A549 (cell line): ENCODE measurements around the gene CTIF.

Source experiments
- CEBPB ChIP-seq, 2 experiments: fragments of >200 bp in 1 of 2; sonication (Bioruptor Twin) in 1 of 2; formaldehyde crosslinking in 1 of 2; IDR thresholded peaks; 2 replicates each; pipeline ENCODE4 v1.6.1; 2012 to 2016
- CHD2 ChIP-seq: fragments of 150-350 bp; IDR thresholded peaks from 2 replicates; pipeline ENCODE4 v1.6.1; 2014; ENCODE audit warnings: low read length; ENCODE audit not compliant: partially characterized antibody
- CTCF ChIP-seq: fragments of >200 bp; sonication (Bioruptor Twin); formaldehyde crosslinking; IDR thresholded peaks from 3 replicates; pipeline ENCODE4 v1.5.1; 2016
- HDAC2 ChIP-seq: fragments of 200-600 bp; sonication (generic); IDR thresholded peaks from 2 replicates; pipeline ENCODE4 v1.6.1; 2016
- RCOR1 ChIP-seq: fragments of 150-350 bp; IDR thresholded peaks from 2 replicates; pipeline ENCODE4 v1.6.1; 2014; ENCODE audit warnings: antibody characterized with exemption, low read length, low read depth
- TF ChIP-seq, protein P1 (sequence below): fragments of 200-600 bp; sonication (generic); IDR thresholded peaks from 2 replicates; pipeline ENCODE4 v1.6.1; 2016; ENCODE audit warnings: antibody characterized with exemption, mild to moderate bottlenecking, moderate library complexity

DNA sequence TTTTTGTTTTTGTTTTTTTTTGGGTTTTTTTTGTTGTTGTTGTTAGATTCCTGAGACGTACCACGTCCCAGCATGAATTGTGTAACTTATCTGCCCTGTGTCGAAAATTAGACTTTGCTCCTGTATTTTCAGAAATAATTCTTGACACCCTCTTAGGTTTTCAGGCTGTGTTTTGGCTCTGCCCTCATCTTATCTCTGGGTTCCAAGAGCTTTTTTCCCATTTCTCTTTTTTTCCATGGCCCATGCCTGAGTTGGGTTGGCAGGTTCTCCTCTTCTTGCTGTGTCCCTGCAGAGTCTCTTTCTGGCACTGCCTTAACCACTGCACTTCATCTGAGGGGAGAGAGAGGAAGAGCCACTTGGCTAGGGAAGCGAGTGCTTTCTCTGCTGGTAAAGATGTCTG, 42.4 kb downstream of the CTIF start:
- TF ChIP-seq, protein P1, sequence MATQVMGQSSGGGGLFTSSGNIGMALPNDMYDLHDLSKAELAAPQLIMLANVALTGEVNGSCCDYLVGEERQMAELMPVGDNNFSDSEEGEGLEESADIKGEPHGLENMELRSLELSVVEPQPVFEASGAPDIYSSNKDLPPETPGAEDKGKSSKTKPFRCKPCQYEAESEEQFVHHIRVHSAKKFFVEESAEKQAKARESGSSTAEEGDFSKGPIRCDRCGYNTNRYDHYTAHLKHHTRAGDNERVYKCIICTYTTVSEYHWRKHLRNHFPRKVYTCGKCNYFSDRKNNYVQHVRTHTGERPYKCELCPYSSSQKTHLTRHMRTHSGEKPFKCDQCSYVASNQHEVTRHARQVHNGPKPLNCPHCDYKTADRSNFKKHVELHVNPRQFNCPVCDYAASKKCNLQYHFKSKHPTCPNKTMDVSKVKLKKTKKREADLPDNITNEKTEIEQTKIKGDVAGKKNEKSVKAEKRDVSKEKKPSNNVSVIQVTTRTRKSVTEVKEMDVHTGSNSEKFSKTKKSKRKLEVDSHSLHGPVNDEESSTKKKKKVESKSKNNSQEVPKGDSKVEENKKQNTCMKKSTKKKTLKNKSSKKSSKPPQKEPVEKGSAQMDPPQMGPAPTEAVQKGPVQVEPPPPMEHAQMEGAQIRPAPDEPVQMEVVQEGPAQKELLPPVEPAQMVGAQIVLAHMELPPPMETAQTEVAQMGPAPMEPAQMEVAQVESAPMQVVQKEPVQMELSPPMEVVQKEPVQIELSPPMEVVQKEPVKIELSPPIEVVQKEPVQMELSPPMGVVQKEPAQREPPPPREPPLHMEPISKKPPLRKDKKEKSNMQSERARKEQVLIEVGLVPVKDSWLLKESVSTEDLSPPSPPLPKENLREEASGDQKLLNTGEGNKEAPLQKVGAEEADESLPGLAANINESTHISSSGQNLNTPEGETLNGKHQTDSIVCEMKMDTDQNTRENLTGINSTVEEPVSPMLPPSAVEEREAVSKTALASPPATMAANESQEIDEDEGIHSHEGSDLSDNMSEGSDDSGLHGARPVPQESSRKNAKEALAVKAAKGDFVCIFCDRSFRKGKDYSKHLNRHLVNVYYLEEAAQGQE, result no peak
- no peak for TF ChIP-seq RCOR1
- TF ChIP-seq HDAC2, result no peak
- no peak for TF ChIP-seq CTCF
- no peak for TF ChIP-seq CHD2
- no peak for TF ChIP-seq CEBPB (IDR thresholded peaks at IDR 0.05)
